Ovary (tissue), 3 donors: Measurements from ENCODE around the gene CDK18.

Source experiments
- CTCF ChIP-seq, 3 donors: fragments of 450-650 bp in 2 of 3; fragments of 200-600 bp in 1 of 3; IDR thresholded peaks; one replicate each; pipeline versions ENCODE4 v1.5.1 to v1.8.0; 2016 to 2022; ENCODE audit warnings: antibody characterized with exemption in 3 of 3, mild to moderate bottlenecking in 1 of 3
- EP300 ChIP-seq: sonication (generic); formaldehyde crosslinking; IDR thresholded peaks from one replicate; pipeline ENCODE4 v1.6.1; 2017; ENCODE audit warnings: antibody characterized with exemption
- POLR2A ChIP-seq: fragments of 450-650 bp; IDR thresholded peaks from one replicate; pipeline ENCODE4 v1.6.1; 2017; ENCODE audit warnings: antibody characterized with exemption, mild to moderate bottlenecking, moderate library complexity
- donor health status: DM: no; HTN: no; CAD: no.

DNA sequence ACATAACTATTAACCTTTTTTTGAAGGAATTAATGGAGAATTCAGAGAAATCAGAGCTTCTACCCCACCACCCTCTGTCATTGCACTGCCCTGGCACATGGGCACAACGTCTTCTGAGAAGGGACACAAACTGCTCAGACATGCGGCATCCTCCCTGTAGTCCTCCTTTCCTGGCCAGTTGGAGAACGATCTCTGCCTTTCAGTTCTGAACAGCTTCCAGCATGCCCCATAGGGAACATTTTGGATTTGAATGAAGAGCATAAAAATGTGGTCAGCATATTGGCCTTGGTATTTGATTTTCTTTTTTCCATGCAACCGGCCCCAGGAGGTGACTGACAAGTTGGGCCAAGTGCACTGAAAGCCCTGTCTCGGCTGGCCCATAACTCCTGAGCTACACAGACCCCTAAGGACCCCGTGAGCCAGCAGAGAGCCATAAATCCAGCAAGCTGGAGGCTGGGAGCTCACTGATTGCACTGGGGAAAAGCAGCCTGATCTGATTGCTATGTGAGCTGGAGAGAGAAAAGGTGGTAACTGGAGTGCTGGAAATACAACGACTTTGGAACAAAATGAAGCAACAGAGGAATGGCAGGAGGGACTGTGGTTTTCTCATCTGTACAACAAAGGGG, 37.8 kb upstream of the CDK18 start:
- TF ChIP-seq CTCF (IDR thresholded peaks at IDR 0.05) (no peak), EP300 (no peak), POLR2A (no peak)
